Endothelial cell of umbilical vein (primary cell): Measurements from ENCODE around the gene ENTPD7. TPM values are rescaled to one million over a fixed set of nuclear protein-coding genes. Genes with fewer than 3 reads are reported as not detected.

ENCODE experiments used
- BruUV-seq: library from RNA; stranded (reverse); fragments of 400-500 nt; replicated peaks from 2 replicates; lab custom pipeline; 2021; lab: Mats Ljungman, UMichigan
- CTCF ChIA-PET: fragments of 300-600, 350-600 bp; sonication (Branson Sonifier 250); formaldehyde crosslinking; loops from one replicate; lab custom pipeline; 2021; ENCODE audit warnings: antibody characterized with exemption, inconsistent platforms; lab: Charles Lee
- POLR2A ChIA-PET: fragments of 300-600, 350-600 bp; sonication (Branson Sonifier 250); formaldehyde crosslinking; loops from one replicate; lab custom pipeline; 2021; ENCODE audit warnings: antibody characterized with exemption, inconsistent platforms; lab: Charles Lee
- DNase-seq: peaks from one replicate; pipeline ENCODE4 v3.0.0-alpha.2; 2011; ENCODE audit warnings: low read depth, low spot score
- FAIRE-seq: peaks from 2 replicates; lab custom pipeline; 2011; peaks lifted over from hg19 to GRCh38; lab: Jason Lieb, UNC
- H2AFZ ChIP-seq: 2 replicates; pipeline ENCODE4 v1.6.0; 2012; ENCODE audit warnings: low read depth, low read length, control low read depth, inconsistent platforms
- H3K27ac ChIP-seq: 2 replicates; pipeline ENCODE4 v1.5.1; 2011; ENCODE audit warnings: low read depth, mild to moderate bottlenecking, control low read depth, low read length, moderate library complexity; ENCODE audit not compliant: insufficient read depth
- H3K27me3 ChIP-seq, 2 experiments: 2 replicates each; pipeline versions ENCODE4 v1.6.0 to v1.6.1; 2011; ENCODE audit warnings: low read length in 2 of 2, mixed read lengths in 1 of 2; ENCODE audit not compliant: control insufficient read depth in 2 of 2, insufficient read depth in 2 of 2
- H3K36me3 ChIP-seq, 2 experiments: 2 replicates in 1 of 2; 3 replicates in 1 of 2; pipeline ENCODE4 v1.5.1; 2011; ENCODE audit warnings: low read length in 2 of 2, mild to moderate bottlenecking in 1 of 2, moderate library complexity in 1 of 2; ENCODE audit not compliant: control insufficient read depth in 2 of 2, insufficient read depth in 2 of 2; ENCODE audit errors: extremely low read depth in 1 of 2
- H3K4me1 ChIP-seq: 3 replicates; pipeline ENCODE4 v1.5.1; 2011; ENCODE audit warnings: mild to moderate bottlenecking, low read length; ENCODE audit not compliant: control insufficient read depth, insufficient read depth; ENCODE audit errors: extremely low read depth
- H3K4me2 ChIP-seq: 2 replicates; pipeline ENCODE4 v1.6.1; 2011; ENCODE audit warnings: low read length, control low read depth, mixed read lengths; ENCODE audit not compliant: insufficient read depth
- H3K4me3 ChIP-seq, 3 experiments: fragments of 200-600 bp in 1 of 3; sonication (generic), shearing (Covaris generic) in 1 of 3; replicated peaks in 1 of 3; 2 replicates each; pipeline ENCODE4 v1.5.1; 2011 to 2016; ENCODE audit warnings: control low read depth in 3 of 3, low read length in 3 of 3, mild to moderate bottlenecking in 2 of 3, inconsistent platforms in 1 of 3, low read depth in 1 of 3, moderate library complexity in 1 of 3; ENCODE audit not compliant: insufficient read depth in 1 of 3
- H3K79me2 ChIP-seq: 2 replicates; pipeline ENCODE4 v1.6.0; 2012; ENCODE audit warnings: low read length, inconsistent platforms; ENCODE audit not compliant: control insufficient read depth, insufficient read depth
- H3K9ac ChIP-seq: replicated peaks from 2 replicates; pipeline ENCODE3; 2011; ENCODE audit warnings: low read length, control low read depth; ENCODE audit not compliant: insufficient read depth; ENCODE audit errors: extremely low read depth
- H3K9me1 ChIP-seq: replicated peaks from 3 replicates; pipeline ENCODE4 v1.6.0; 2011; ENCODE audit warnings: mild to moderate bottlenecking, low read length; ENCODE audit not compliant: control insufficient read depth, insufficient read depth; ENCODE audit errors: extremely low read depth
- H3K9me3 ChIP-seq: replicated peaks from 2 replicates; pipeline ENCODE4 v1.5.1; 2012; ENCODE audit warnings: low read length, inconsistent platforms; ENCODE audit not compliant: control insufficient read depth, insufficient read depth
- H4K20me1 ChIP-seq: replicated peaks from 2 replicates; pipeline ENCODE3; 2011; ENCODE audit warnings: mild to moderate bottlenecking, low read length; ENCODE audit not compliant: control insufficient read depth, insufficient read depth; ENCODE audit errors: extremely low read depth
- EZH2 ChIP-seq: IDR thresholded peaks from 2 replicates; pipeline ENCODE4 v1.6.1; 2012; ENCODE audit warnings: borderline replicate concordance, low read depth, mild to moderate bottlenecking, moderate library complexity, low read length, inconsistent platforms; ENCODE audit not compliant: severe bottlenecking
- FOS ChIP-seq: IDR thresholded peaks from 2 replicates; pipeline ENCODE4 v1.6.1; 2011; ENCODE audit warnings: mild to moderate bottlenecking, low read length, moderate library complexity, borderline replicate concordance; ENCODE audit not compliant: insufficient read depth
- GATA2 ChIP-seq: IDR thresholded peaks from 2 replicates; pipeline ENCODE4 v1.7.0; 2011; ENCODE audit warnings: low read depth, mild to moderate bottlenecking, moderate library complexity, mixed read lengths, low read length; ENCODE audit not compliant: insufficient read length, insufficient read depth
- JUN ChIP-seq: IDR thresholded peaks from 2 replicates; pipeline ENCODE4 v1.6.1; 2011; ENCODE audit warnings: borderline replicate concordance, low read depth; ENCODE audit not compliant: insufficient read length, insufficient read depth
- MYC ChIP-seq: IDR thresholded peaks from one replicate; pipeline ENCODE4 v1.6.1; 2011; ENCODE audit warnings: mild to moderate bottlenecking, low read depth, low read length
- POLR2A ChIP-seq: IDR thresholded peaks from 2 replicates; pipeline ENCODE4 v1.6.1; 2012; ENCODE audit warnings: low read depth, mild to moderate bottlenecking, control low read depth, low read length
- POLR2AphosphoS5 ChIP-seq: IDR thresholded peaks from 2 replicates; pipeline ENCODE4 v1.6.1; 2012; ENCODE audit warnings: low read depth, mild to moderate bottlenecking, control low read depth, low read length, moderate library complexity; ENCODE audit not compliant: insufficient read depth
- dilution Hi-C: fragments of 300-500 bp; cut with MboI; formaldehyde crosslinking; loops from one replicate; pipeline ENCODE4 v1.15.0; 2019; ENCODE audit warnings: low sequenced_read_pairs; ENCODE audit not compliant: extremely low pct_ligation_motif_present
- intact Hi-C: fragments of 100-400 bp; cut with micrococcal nuclease; formaldehyde crosslinking; loops from one replicate; pipeline ENCODE4 v1.10.0; 2022
- polyA plus RNA-seq, 4 experiments: library from polyadenylated mRNA; depleted of rRNA in 3 of 4; stranded (reverse) in 3 of 4; unstranded in 1 of 4; fragments of >200 nt; gene quantifications; 2 replicates each; pipeline versions ENCODE4 v1.2.1 to v1.2.3, GENCODE V29; 2011 to 2012; ENCODE audit warnings: missing spikeins in 1 of 4
- total RNA-seq: library from RNA; stranded (reverse); gene quantifications from 2 replicates; pipeline ENCODE4 v1.2.3, GENCODE V29; 2021
- TF ChIP-seq, protein P1 (sequence below), 2 donors: IDR thresholded peaks; 1 replicate in 1 of 2; 2 replicates in 1 of 2; pipeline ENCODE4 v1.5.1; 2011; ENCODE audit warnings: low read length in 2 of 2, mild to moderate bottlenecking in 2 of 2, moderate library complexity in 2 of 2, control low read depth in 1 of 2, inconsistent platforms in 1 of 2, low read depth in 1 of 2; ENCODE audit not compliant: insufficient read depth in 1 of 2; ENCODE audit errors: extremely low read depth in 1 of 2
- TF ChIP-seq, protein P2 (sequence below): IDR thresholded peaks from 2 replicates; pipeline ENCODE4 v1.6.1; 2011; ENCODE audit not compliant: insufficient read depth, insufficient read length

Gene ENTPD7
- total and polyA plus RNA-seq, 2 donors (not counting 3 experiments of a cell fraction or from before 2014, with no cell fraction given): 10.1 to 20.6 TPM

DNA sequence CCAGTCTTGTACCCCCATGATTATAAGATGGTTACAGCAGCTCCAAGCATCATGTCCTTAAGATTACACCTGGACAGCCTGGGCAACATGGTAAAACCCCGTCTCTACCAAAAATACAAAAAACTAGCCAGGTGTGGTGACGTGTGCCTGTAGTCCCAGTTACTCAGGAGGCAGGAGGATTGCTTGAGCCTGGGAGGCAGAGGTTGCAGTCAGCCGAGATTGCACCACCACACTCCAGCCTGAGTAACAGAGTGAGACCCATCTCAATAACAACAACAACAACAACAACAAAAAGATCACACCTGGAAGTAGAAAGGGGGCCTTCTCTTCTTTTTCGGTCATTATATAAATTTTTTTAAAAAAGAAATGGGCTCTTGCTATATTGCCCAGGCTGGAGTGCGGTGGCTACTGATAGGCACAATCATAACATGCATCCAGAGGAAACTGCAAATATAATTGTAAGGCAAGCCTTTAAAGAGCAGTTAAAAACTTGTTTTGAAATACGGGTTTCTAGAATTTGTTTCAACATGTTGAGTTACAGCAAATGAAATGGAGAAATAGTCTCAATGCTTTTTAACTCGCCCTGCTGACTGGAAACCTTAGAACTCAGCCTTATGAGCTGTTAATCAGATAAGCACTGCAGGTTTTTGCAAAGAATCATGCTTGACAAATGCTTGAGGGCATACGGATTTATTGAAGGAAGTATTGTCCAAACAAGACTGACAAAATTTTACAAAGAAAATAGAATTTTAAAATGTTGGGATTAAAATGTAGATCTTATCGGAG lies 4.7 kb upstream of the ENTPD7 start:
- no peaks in the 10 kb centered on the region for H3K9me3 ChIP-seq
- H3K4me3 ChIP-seq: no peak overlapping the region
- peaks cover 7 to 11% of the 10 kb centered on the region in 2 experiments for H3K27me3 ChIP-seq
- BruUV-seq: no TSS peak
- H3K9ac ChIP-seq: no peak overlapping the region
- no peak overlapping the region for H2AFZ ChIP-seq
- FAIRE-seq: no peak
- POLR2A ChIA-PET: no interaction called here
- dilution Hi-C loops: no loop called here
- DNase-seq: no peak
- no peaks in the 10 kb centered on the region for H3K36me3 ChIP-seq
- H4K20me1 ChIP-seq: no peaks in the 10 kb centered on the region
- H3K79me2 ChIP-seq: no peaks in the 10 kb centered on the region
- H3K4me2 ChIP-seq: no peak overlapping the region
- intact Hi-C loops: no loop called here
- peaks cover 4% of the 10 kb centered on the region for H3K4me1 ChIP-seq
- CTCF ChIA-PET: interaction anchor here (1.1 to 1.5 kb wide), 2 partner anchors 12 to 24 kb away, joined by 3 to 7 read pairs; no protein-coding TSS in a partner anchor
- TF ChIP-seq, protein P1, sequence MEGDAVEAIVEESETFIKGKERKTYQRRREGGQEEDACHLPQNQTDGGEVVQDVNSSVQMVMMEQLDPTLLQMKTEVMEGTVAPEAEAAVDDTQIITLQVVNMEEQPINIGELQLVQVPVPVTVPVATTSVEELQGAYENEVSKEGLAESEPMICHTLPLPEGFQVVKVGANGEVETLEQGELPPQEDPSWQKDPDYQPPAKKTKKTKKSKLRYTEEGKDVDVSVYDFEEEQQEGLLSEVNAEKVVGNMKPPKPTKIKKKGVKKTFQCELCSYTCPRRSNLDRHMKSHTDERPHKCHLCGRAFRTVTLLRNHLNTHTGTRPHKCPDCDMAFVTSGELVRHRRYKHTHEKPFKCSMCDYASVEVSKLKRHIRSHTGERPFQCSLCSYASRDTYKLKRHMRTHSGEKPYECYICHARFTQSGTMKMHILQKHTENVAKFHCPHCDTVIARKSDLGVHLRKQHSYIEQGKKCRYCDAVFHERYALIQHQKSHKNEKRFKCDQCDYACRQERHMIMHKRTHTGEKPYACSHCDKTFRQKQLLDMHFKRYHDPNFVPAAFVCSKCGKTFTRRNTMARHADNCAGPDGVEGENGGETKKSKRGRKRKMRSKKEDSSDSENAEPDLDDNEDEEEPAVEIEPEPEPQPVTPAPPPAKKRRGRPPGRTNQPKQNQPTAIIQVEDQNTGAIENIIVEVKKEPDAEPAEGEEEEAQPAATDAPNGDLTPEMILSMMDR (IDR thresholded peaks at IDR 0.05; ENCODE audit: extremely low read depth in 1 of 2, insufficient read depth in 1 of 2, low read depth in 1 of 2, low read length in 2 of 2): no peak
- H3K9me1 ChIP-seq: no peaks in the 10 kb centered on the region
- no peak overlapping the region for H3K27ac ChIP-seq

DNA sequence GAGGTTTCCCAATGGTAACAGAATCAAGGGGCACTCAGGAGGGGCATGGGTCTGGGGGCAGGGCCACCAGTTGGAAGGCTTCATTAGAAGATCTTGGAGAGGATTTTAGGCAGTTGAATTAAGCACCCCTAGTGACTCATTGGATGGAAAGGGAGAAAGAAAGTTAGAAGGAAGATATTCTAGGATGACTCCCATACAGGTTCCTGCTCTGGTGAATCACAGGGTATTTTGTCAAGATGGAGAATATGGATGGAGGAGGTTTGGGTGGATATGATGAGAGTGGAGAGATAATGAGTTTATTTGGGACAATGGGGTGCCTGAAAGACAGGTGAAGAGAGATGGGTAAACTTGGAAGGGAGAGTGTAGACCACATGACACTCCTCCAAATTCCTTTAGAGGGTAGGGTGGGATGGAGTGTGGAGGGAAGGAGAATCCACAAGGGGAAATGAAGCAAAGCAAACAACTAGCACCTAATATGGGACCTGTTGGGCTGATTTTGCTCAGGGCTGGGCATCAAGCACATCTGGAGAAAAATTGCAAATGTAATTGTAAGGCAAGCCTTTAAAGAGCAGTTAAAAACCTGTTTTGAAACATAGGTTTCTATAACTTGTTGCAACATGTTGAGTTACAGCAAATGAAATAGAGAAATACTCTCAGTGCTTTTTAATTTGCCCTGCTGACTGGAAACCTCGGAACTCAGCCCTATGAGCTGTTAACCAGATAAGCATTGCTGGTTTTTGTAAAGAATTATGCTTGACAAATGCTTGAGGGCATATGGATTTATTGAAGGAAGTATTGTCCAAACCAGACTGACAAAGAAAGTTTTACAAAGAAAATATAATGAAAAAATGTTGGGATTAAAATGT lies 2.9 kb upstream of the ENTPD7 start:
- FAIRE-seq (no peak), DNase-seq (no peak)
- dilution Hi-C loops (no loop called here), intact Hi-C loops (no loop called here)
- Histone ChIP-seq H3K9me1 (no peaks in the 10 kb centered on the region), H3K27ac (no peak overlapping the region), H3K9ac (no peak overlapping the region), H2AFZ (no peak overlapping the region), H3K4me1 (peaks cover 11% of the 10 kb centered on the region), H3K36me3 (no peaks in the 10 kb centered on the region), H3K4me3 (no peak overlapping the region), H3K4me2 (no peak overlapping the region), H3K79me2 (peaks cover 4% of the 10 kb centered on the region), H3K27me3 (peaks cover 4 to 6% of the 10 kb centered on the region in 2 experiments), H3K9me3 (no peaks in the 10 kb centered on the region), H4K20me1 (no peaks in the 10 kb centered on the region)
- no peak for TF ChIP-seq GATA2
- TF ChIP-seq EZH2: no peak
- TF ChIP-seq, protein P1 (IDR thresholded peaks at IDR 0.05; ENCODE audit: extremely low read depth in 1 of 2, insufficient read depth in 1 of 2, low read depth in 1 of 2, low read length in 2 of 2): no peak
- no peak for TF ChIP-seq MYC
- TF ChIP-seq, protein P2, sequence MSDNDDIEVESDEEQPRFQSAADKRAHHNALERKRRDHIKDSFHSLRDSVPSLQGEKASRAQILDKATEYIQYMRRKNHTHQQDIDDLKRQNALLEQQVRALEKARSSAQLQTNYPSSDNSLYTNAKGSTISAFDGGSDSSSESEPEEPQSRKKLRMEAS: no peak
- no peak for TF ChIP-seq JUN
- no peak for TF ChIP-seq POLR2A
- TF ChIP-seq POLR2AphosphoS5: no peak
- TF ChIP-seq FOS: no peak
- no TSS peak for BruUV-seq
- ChIA-PET CTCF (no interaction called here), POLR2A (no interaction called here)
